Ovary (tissue), 3 donors: ENCODE results near the gene B4GALT7.

ENCODE experiments used
- CTCF ChIP-seq, 3 donors: fragments of 450-650 bp in 2 of 3; fragments of 200-600 bp in 1 of 3; IDR thresholded peaks; one replicate each; pipeline versions ENCODE4 v1.5.1 to v1.8.0; 2016 to 2022; ENCODE audit warnings: antibody characterized with exemption in 3 of 3, mild to moderate bottlenecking in 1 of 3
- POLR2A ChIP-seq: fragments of 450-650 bp; IDR thresholded peaks from one replicate; pipeline ENCODE4 v1.6.1; 2017; ENCODE audit warnings: antibody characterized with exemption, mild to moderate bottlenecking, moderate library complexity
- donor health status: DM: no; HTN: no; CAD: no.

- TF ChIP-seq CTCF (IDR thresholded peaks at IDR 0.05) (peak; percentile 60 to 78 (median 73)), POLR2A (no peak)
These were observed 7.7 kb downstream of the B4GALT7 start for GRCh38 chr5:177607452-177608192.
